ENCODE data around the gene UGT1A9.
"Not testable (repeated sequence)": the region's sequence is repeated elsewhere in the genome, so short reads cannot be mapped to it uniquely, and the experiment has no call there.

Gene UGT1A9

DNA sequence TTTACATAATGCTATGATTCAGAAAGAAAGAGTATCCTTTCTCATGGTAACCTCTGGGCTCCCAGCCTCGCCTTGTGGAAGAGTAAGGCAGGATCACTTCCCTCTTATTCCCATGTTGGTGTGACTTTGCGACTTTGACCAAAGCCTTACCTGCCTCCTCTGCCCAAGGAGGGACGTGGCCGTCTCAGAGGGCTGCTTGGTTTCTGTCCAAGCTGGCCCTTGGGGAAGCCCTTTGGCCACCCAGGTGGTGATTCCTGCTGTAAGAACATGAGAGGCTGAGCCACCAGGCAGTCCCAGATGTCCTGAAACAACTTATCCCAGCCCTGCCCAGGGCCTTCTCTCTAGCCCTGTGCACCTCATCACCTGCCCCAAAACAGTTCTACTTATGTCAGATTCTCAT, 27.0 kb downstream of the UGT1A9 start:
- no peak for TF ChIP-seq FOXA1 (IDR thresholded peaks at IDR 0.05)
- no peak for TF ChIP-seq CTBP1 (IDR thresholded peaks at IDR 0.05; ENCODE audit: borderline replicate concordance)
- no peak for TF ChIP-seq ELF4 (IDR thresholded peaks at IDR 0.05)
- no peak for TF ChIP-seq NFRKB (IDR thresholded peaks at IDR 0.05)
- no peak for TF ChIP-seq L3MBTL2 (conservative IDR thresholded peaks at IDR 0.05)
- TF ChIP-seq SP1 (IDR thresholded peaks at IDR 0.05) = no peak
- no peak for TF ChIP-seq SUZ12 (IDR thresholded peaks at IDR 0.05)
- no peak for TF ChIP-seq ARNT (IDR thresholded peaks at IDR 0.05)
- no peak for TF ChIP-seq TARDBP (IDR thresholded peaks at IDR 0.05)
- no peak for TF ChIP-seq HDGF (IDR thresholded peaks at IDR 0.05; ENCODE audit: borderline replicate concordance)
- no peak for TF ChIP-seq FOXM1 (IDR thresholded peaks at IDR 0.05; ENCODE audit: borderline replicate concordance)
- no peak for TF ChIP-seq FOXK2 (IDR thresholded peaks at IDR 0.05)
- TF ChIP-seq LEF1 (IDR thresholded peaks at IDR 0.05; ENCODE audit: borderline replicate concordance) = no peak
- no peak for DNase-seq (ENCODE audit: extremely low spot score)
- ChIA-PET CTCF (no interaction called here), POLR2A (no interaction called here)

DNA sequence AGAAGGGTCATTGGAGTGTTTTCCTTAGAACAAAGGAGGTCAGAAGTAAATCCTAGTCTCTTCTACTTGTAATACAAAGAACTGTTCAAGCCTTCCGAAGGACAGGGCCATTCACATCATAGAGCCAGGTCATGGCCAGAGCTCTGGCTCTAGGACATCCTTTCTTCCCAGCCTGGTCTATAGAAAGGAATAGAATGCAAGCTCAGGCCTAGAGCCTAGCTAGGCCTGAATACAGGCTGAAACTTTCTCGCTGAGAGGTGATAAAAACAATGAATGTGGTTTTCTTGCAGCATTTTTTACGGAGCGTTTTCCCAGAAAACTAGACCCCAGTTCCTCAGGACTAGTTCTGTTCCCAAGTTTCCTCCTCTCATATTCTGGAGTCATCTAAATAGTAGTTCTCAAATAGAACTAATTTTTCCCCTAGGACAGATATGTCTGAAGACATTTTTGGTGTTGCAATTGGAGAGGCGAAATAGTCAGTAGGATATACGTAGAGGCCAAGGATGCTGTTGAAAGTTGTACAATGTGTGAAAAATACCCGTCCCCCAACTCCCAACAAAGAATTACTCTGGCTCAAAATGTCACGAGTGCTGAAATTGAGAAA, 27.8 kb downstream of the UGT1A9 start:
- CTCF ChIA-PET = no interaction called here
- TF ChIP-seq TARDBP (IDR thresholded peaks at IDR 0.05) = no peak
- TF ChIP-seq NFRKB (IDR thresholded peaks at IDR 0.05) = no peak
- TF ChIP-seq ELF4 (IDR thresholded peaks at IDR 0.05) = no peak
- no peak for TF ChIP-seq ZNF384 (IDR thresholded peaks at IDR 0.05)
- TF ChIP-seq, protein P1, sequence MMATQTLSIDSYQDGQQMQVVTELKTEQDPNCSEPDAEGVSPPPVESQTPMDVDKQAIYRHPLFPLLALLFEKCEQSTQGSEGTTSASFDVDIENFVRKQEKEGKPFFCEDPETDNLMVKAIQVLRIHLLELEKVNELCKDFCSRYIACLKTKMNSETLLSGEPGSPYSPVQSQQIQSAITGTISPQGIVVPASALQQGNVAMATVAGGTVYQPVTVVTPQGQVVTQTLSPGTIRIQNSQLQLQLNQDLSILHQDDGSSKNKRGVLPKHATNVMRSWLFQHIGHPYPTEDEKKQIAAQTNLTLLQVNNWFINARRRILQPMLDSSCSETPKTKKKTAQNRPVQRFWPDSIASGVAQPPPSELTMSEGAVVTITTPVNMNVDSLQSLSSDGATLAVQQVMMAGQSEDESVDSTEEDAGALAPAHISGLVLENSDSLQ (IDR thresholded peaks at IDR 0.05) = no peak
- no peak for TF ChIP-seq BHLHE40 (IDR thresholded peaks at IDR 0.05; ENCODE audit: borderline replicate concordance)
- no peak for DNase-seq (ENCODE audit: extremely low spot score)
- POLR2A ChIA-PET = no interaction called here

DNA sequence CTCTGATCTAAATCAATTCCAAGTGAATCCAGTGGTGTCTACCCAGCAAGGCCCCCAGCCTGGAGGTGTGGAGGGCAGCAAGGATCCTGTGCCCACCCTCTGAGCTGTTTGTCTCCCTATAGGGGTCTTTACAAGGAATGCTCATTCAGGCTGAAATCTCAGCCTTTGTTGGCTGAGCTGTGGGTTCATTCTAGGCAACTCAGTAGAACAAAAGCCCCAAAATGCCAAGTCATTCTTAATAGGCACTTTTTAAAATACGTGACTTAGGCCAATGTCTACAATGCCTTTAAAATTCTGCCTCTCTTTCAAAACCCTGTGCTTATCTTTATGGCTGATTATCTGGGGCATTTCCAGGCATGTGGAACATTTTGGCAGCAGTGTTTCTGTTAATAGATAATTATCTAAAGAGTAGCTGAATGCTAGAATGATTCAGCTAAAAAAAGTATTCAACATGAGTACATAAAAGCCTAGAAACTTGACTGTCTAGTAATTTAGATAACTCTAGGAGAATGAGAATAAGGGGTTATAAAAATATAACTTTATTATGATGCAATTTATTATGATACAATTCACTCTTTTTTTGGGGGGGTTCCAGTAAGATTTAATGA, 28.4 kb downstream of the UGT1A9 start:
- no peak for DNase-seq (ENCODE audit: extremely low spot score)
- POLR2A ChIA-PET = no interaction called here
- TF ChIP-seq FOXK2 (IDR thresholded peaks at IDR 0.05) = no peak
- no peak for TF ChIP-seq BHLHE40 (IDR thresholded peaks at IDR 0.05; ENCODE audit: borderline replicate concordance)
- TF ChIP-seq, protein P1 (IDR thresholded peaks at IDR 0.05) = no peak
- no peak for TF ChIP-seq FOXA1 (IDR thresholded peaks at IDR 0.05)
- no peak for TF ChIP-seq NFRKB (IDR thresholded peaks at IDR 0.05)
- no peak for TF ChIP-seq ZNF384 (IDR thresholded peaks at IDR 0.05)
- no peak for TF ChIP-seq FOXM1 (IDR thresholded peaks at IDR 0.05; ENCODE audit: borderline replicate concordance)
- TF ChIP-seq SP1 (IDR thresholded peaks at IDR 0.05) = no peak
- TF ChIP-seq HDGF (IDR thresholded peaks at IDR 0.05; ENCODE audit: borderline replicate concordance) = no peak
- TF ChIP-seq ARNT (IDR thresholded peaks at IDR 0.05) = no peak
- no peak for TF ChIP-seq CTBP1 (IDR thresholded peaks at IDR 0.05; ENCODE audit: borderline replicate concordance)
- CTCF ChIA-PET = no interaction called here

DNA sequence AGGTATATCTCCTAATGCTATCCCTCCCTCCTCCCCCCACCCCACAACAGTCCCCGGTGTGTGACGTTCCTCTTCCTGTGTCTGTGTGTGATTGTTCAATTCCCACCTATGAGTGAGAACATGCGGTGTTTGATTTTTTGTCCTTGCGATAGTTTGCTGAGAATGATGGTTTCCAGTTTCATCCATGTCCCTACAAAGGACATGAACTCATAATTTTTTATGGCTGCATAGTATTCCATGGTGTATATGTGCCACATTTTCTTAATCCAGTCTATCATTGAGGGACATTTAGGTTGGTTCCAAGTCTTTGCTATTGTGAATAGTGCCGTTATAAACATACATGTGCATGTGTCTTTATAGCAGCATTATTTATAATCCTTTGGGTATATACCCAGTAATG, 29.1 kb downstream of the UGT1A9 start:
- POLR2A ChIA-PET; CTCF ChIA-PET; DNase-seq (ENCODE audit: extremely low spot score): not testable (repeated sequence)

DNA sequence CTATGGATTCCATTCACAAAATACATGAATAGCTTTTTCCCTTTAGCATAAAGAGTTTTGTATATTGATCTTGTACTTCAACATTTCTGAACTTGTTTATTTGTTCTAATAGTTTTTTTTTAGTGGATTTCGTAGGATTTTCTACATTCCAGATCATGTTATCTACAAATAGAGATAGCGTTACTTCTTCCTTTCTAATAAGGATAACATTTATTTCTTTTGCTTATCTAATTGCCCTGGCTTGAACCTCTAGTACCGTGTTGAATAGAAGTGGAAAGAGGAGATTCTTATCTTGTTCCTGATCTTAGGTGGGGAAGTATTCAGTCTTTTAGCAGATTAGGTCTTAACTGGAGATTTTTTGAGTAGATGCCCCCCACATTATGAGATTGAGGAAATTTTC, 30.5 kb downstream of the UGT1A9 start:
- DNase-seq (ENCODE audit: extremely low spot score) = no peak
- TF ChIP-seq LEF1 (IDR thresholded peaks at IDR 0.05; ENCODE audit: borderline replicate concordance) = no peak
- ChIA-PET CTCF (no interaction called here), POLR2A (no interaction called here)

DNA sequence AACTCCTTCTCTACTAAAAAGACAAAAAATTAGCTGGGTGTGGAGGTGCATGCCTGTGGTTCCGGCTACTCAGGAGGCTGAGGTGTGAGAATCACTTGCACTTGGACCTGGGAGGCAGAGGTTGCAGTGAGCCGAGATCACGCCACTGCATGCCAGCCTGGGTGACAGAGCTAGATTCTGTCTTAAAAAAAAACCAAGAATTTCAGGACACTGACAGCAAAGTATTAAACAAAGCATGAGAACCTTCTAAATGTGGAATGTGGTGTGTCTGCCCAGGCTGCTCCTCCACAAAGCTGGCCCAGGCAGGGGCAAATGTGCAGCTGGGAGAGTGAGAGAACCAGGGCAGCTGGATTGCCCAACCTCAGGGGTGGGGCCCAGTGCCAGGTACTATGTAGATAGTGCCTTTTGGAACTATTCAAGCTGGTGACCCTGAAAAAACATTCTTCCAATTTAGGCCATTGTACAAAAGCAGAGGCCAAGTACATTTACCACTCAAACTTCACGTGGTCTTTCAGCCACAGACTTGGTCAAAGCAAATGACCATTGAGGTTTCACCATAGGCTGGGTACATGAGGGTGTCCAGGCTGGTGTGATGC, 34.3 kb downstream of the UGT1A9 start:
- ChIA-PET CTCF (no interaction called here), POLR2A (no interaction called here)
- no peak for DNase-seq (ENCODE audit: extremely low spot score)
- no peak for TF ChIP-seq BHLHE40 (IDR thresholded peaks at IDR 0.05; ENCODE audit: borderline replicate concordance)
- no peak for TF ChIP-seq SUZ12 (IDR thresholded peaks at IDR 0.05)
- TF ChIP-seq FOXA1 (IDR thresholded peaks at IDR 0.05) = no peak
- TF ChIP-seq HDGF (IDR thresholded peaks at IDR 0.05; ENCODE audit: borderline replicate concordance) = no peak
- TF ChIP-seq ZNF384 (IDR thresholded peaks at IDR 0.05) = no peak
- TF ChIP-seq, protein P1 (IDR thresholded peaks at IDR 0.05) = no peak
- no peak for TF ChIP-seq TARDBP (IDR thresholded peaks at IDR 0.05)

DNA sequence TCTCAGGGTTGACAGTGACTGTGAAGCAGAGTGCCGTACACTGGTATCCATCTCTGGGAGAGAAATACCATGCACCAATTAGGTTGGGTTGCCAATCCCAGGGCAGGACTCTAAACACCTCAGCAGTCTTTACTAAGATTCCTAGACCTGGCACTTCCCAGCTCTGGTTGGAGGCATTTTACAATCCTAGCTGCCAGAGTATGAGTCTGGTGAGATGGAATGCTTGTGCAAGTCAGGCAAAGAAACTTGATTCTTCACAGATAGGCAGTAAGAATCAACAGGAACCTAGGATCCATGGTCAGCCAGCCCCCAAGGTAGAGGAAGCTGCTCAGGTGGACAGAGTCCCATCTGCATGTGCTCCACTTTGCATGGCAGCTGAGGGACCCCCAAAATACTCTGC, 35.0 kb downstream of the UGT1A9 start:
- CTCF ChIA-PET = no interaction called here
- TF ChIP-seq ELF4 (IDR thresholded peaks at IDR 0.05) (no peak), BHLHE40 (IDR thresholded peaks at IDR 0.05; ENCODE audit: borderline replicate concordance) (no peak), SUZ12 (IDR thresholded peaks at IDR 0.05) (no peak), FOXM1 (IDR thresholded peaks at IDR 0.05; ENCODE audit: borderline replicate concordance) (no peak), FOXA1 (IDR thresholded peaks at IDR 0.05) (no peak), TARDBP (IDR thresholded peaks at IDR 0.05) (no peak), CTBP1 (IDR thresholded peaks at IDR 0.05; ENCODE audit: borderline replicate concordance) (no peak), FOXK2 (IDR thresholded peaks at IDR 0.05) (no peak), ZNF384 (IDR thresholded peaks at IDR 0.05) (no peak), SP1 (IDR thresholded peaks at IDR 0.05) (no peak), LEF1 (IDR thresholded peaks at IDR 0.05; ENCODE audit: borderline replicate concordance) (no peak)
- TF ChIP-seq, protein P1 (IDR thresholded peaks at IDR 0.05) = no peak
- POLR2A ChIA-PET = no interaction called here
- DNase-seq (ENCODE audit: extremely low spot score) = no peak

Measured in HEK293T (cell line).